Transverse colon (tissue), 4 donors: ENCODE results near the gene EBF3. TPM values are rescaled to one million over a fixed set of nuclear protein-coding genes. Genes with fewer than 3 reads are reported as not detected.

Experiments used
- DNase-seq: peaks from one replicate; pipeline ENCODE4 v3.0.0-alpha.2; 2019
- H3K27ac ChIP-seq, 4 donors: fragments of 200-600 bp; sonication (generic); 2 replicates each; pipeline ENCODE4 v1.5.1; 2016 to 2018; ENCODE audit warnings: inconsistent platforms in 4 of 4
- H3K27me3 ChIP-seq: fragments of 200-600 bp; sonication (generic); 2 replicates; pipeline ENCODE4 v1.5.1; 2017; ENCODE audit warnings: inconsistent platforms
- H3K36me3 ChIP-seq, 4 donors: fragments of 200-600 bp; sonication (generic); 2 replicates each; pipeline ENCODE4 v1.5.1; 2017 to 2019; ENCODE audit warnings: inconsistent platforms in 4 of 4
- H3K4me1 ChIP-seq, 4 donors: fragments of 200-600 bp; sonication (generic); 2 replicates each; pipeline ENCODE4 v1.5.1; 2017 to 2020; ENCODE audit warnings: inconsistent platforms in 4 of 4
- H3K4me3 ChIP-seq, 4 donors: fragments of 200-600 bp; sonication (generic); 1 replicate in 1 of 4; 2 replicates in 3 of 4; pipeline versions ENCODE4 v1.5.1 to v1.6.1; 2017 to 2019; ENCODE audit warnings: inconsistent platforms in 4 of 4
- H3K9me3 ChIP-seq, 2 donors: fragments of 200-600 bp; sonication (generic); 2 replicates each; pipeline ENCODE4 v1.5.1; 2017 to 2019; ENCODE audit warnings: inconsistent platforms in 2 of 2
- EP300 ChIP-seq: sonication (generic); formaldehyde crosslinking; IDR thresholded peaks from one replicate; pipeline ENCODE4 v1.6.1; 2017; ENCODE audit warnings: antibody characterized with exemption, low read depth
- POLR2A ChIP-seq: fragments of 450-650 bp; IDR thresholded peaks from one replicate; pipeline ENCODE4 v1.6.1; 2016; ENCODE audit warnings: antibody characterized with exemption, mild to moderate bottlenecking, moderate library complexity
- POLR2AphosphoS5 ChIP-seq, 3 donors: sonication (generic); formaldehyde crosslinking; IDR thresholded peaks; one replicate each; pipeline ENCODE4 v1.6.1; 2016; ENCODE audit warnings: antibody characterized with exemption in 3 of 3
- WGBS, 2 donors: methylation state at CpG; one replicate each; pipeline ENCODE4 v1.1.5; 2018; ENCODE audit warnings: low coverage in 1 of 2; 5-methylcytosine and 5-hydroxymethylcytosine counted together
- in situ Hi-C, 4 donors: fragments of 200-750 bp; cut with MboI; loops; one replicate each; pipeline versions ENCODE4 v1.15.0 to v1.15.1; 2017; ENCODE audit warnings: low sequenced_read_pairs in 3 of 4, low pct_ligation_motif_present in 1 of 4, low pct_unique_long_range_greater_than_20kb in 1 of 4
- intact Hi-C: fragments of 100-400 bp; cut with DNase I; formaldehyde crosslinking; loops from one replicate; pipeline ENCODE4 v1.15.1; 2023; ENCODE audit warnings: low total_unique reads
- total RNA-seq, 4 donors: library from RNA; depleted of rRNA; stranded (reverse); fragments of >200 nt; gene quantifications; one replicate each; pipeline ENCODE4 v1.1.0, GENCODE V29; 2016
- TF ChIP-seq, protein P1 (sequence below), 5 experiments: fragments of 200-600 bp in 3 of 5; fragments of 450-650 bp in 2 of 5; sonication (generic) in 3 of 5; IDR thresholded peaks; 1 replicate in 2 of 5; 2 replicates in 3 of 5; pipeline ENCODE4 v1.5.1; 2016 to 2017; ENCODE audit warnings: antibody characterized with exemption in 5 of 5, inconsistent platforms in 3 of 5, mild to moderate bottlenecking in 2 of 5, moderate library complexity in 1 of 5

The EBF3 gene
- total RNA-seq, 4 donors from 2014 or later = 0.37 to 6.6 (median 1.0) TPM

DNA sequence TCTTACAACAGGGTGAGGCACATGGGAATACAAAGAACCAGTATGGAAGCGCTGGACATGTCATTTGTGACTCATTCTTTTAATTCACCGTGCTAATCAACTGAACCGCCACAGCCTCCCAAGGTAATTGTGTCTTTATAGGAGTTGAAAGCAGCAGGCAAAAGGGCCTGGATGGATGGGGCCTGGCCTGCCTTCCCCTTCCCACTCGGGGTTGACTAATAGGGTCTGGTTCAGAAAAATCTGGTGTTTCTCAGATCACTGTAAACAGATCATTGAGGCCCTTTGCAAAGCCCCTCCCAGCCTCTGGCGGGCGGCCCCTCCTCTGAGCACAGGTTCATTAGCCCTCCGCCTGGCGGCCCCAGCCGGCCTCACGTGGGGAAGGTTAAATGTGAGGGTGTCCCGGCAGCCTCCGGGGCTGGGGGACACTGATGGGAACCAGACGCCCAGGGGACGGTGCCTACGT lies 100.8 kb downstream of the EBF3 start:
- WGBS, 2 donors = 34 to 69% methylated on average over 4 to 14 of the region's 15 CpGs
- intact Hi-C loops = no loop called here
- Histone ChIP-seq H3K4me1 (no peaks in the 10 kb centered on the region), H3K9me3 (no peaks in the 10 kb centered on the region), H3K27ac (no peak overlapping the region), H3K4me3 (no peak overlapping the region), H3K36me3 (no peaks in the 10 kb centered on the region), H3K27me3 (no peaks in the 10 kb centered on the region)
- TF ChIP-seq, protein P1, sequence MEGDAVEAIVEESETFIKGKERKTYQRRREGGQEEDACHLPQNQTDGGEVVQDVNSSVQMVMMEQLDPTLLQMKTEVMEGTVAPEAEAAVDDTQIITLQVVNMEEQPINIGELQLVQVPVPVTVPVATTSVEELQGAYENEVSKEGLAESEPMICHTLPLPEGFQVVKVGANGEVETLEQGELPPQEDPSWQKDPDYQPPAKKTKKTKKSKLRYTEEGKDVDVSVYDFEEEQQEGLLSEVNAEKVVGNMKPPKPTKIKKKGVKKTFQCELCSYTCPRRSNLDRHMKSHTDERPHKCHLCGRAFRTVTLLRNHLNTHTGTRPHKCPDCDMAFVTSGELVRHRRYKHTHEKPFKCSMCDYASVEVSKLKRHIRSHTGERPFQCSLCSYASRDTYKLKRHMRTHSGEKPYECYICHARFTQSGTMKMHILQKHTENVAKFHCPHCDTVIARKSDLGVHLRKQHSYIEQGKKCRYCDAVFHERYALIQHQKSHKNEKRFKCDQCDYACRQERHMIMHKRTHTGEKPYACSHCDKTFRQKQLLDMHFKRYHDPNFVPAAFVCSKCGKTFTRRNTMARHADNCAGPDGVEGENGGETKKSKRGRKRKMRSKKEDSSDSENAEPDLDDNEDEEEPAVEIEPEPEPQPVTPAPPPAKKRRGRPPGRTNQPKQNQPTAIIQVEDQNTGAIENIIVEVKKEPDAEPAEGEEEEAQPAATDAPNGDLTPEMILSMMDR (IDR thresholded peaks at IDR 0.05) = no peak
- TF ChIP-seq POLR2AphosphoS5 (IDR thresholded peaks at IDR 0.05) = no peak
- TF ChIP-seq EP300 = no peak
- TF ChIP-seq POLR2A = no peak
- in situ Hi-C loops = no loop called here
- DNase-seq = no peak

GRCh38 chr10:129861776-129862531 lies 102.1 kb downstream of the EBF3 start:
- Histone ChIP-seq H3K27ac (no peak overlapping the region), H3K36me3 (no peaks in the 10 kb centered on the region), H3K4me1 (no peaks in the 10 kb centered on the region), H3K27me3 (no peaks in the 10 kb centered on the region), H3K9me3 (no peaks in the 10 kb centered on the region), H3K4me3 (no peak overlapping the region)
- intact Hi-C loops = no loop called here
- in situ Hi-C loops = no loop called here
- TF ChIP-seq, protein P1 (IDR thresholded peaks at IDR 0.05) = no peak
- TF ChIP-seq EP300 (no peak), POLR2A (no peak), POLR2AphosphoS5 (IDR thresholded peaks at IDR 0.05) (no peak)
- DNase-seq = no peak
- WGBS, 2 donors = 70 to 80% methylated on average over 8 to 22 of the region's 22 CpGs

- no peak overlapping the region for H3K27ac ChIP-seq
- WGBS, 2 donors = 87 to 90% methylated on average over 2 to 9 of the region's 9 CpGs
- no peaks in the 10 kb centered on the region for H3K36me3 ChIP-seq
- intact Hi-C loops = no loop called here
- H3K4me3 ChIP-seq = no peak overlapping the region
- no peaks in the 10 kb centered on the region for H3K27me3 ChIP-seq
- TF ChIP-seq POLR2A (no peak), POLR2AphosphoS5 (IDR thresholded peaks at IDR 0.05) (no peak), EP300 (no peak)
- TF ChIP-seq, protein P1 (IDR thresholded peaks at IDR 0.05) = no peak
- DNase-seq = no peak
- in situ Hi-C loops = no loop called here
- H3K4me1 ChIP-seq = no peaks in the 10 kb centered on the region
- no peaks in the 10 kb centered on the region for H3K9me3 ChIP-seq
Measured at GRCh38 chr10:129860396-129860795, 103.7 kb downstream of the EBF3 start.

- Histone ChIP-seq H3K4me1 (no peaks in the 10 kb centered on the region), H3K27me3 (peaks cover 5% of the 10 kb centered on the region), H3K9me3 (no peaks in the 10 kb centered on the region), H3K27ac (no peak overlapping the region), H3K4me3 (no peak overlapping the region), H3K36me3 (no peaks in the 10 kb centered on the region)
- intact Hi-C loops = no loop called here
- WGBS, 2 donors = 93% methylated on average over 7 of the region's 7 CpGs; no CpG with 5 or more reads in 1 of the 2 donors
- TF ChIP-seq, protein P1 (IDR thresholded peaks at IDR 0.05) = no peak
- TF ChIP-seq POLR2AphosphoS5 (IDR thresholded peaks at IDR 0.05) (no peak), EP300 (no peak), POLR2A (no peak)
- in situ Hi-C loops = no loop called here
- DNase-seq = no peak
Measured at GRCh38 chr10:129859536-129859935, 104.5 kb downstream of the EBF3 start.
